Pons (tissue), 1 donor: Measurements from ENCODE around the gene SMLR1.

Source experiments
- DNase-seq: peaks from one replicate; pipeline ENCODE4 v3.0.0-alpha.2; 2016; ENCODE audit warnings: low spot score

Gene SMLR1

GRCh38 chr6:130852844-130853554 is 25.8 kb downstream of the SMLR1 start:
- no peak for DNase-seq

- no peak for DNase-seq
Observed at GRCh38 chr6:130853555-130854183, 26.5 kb downstream of the SMLR1 start.

GRCh38 chr6:130858054-130858453 is 30.8 kb downstream of the SMLR1 start:
- no peak for DNase-seq

- no peak for DNase-seq
Observed at GRCh38 chr6:130858498-130859160, 31.4 kb downstream of the SMLR1 start.

- no peak for DNase-seq
Observed at GRCh38 chr6:130859161-130859867, 32.1 kb downstream of the SMLR1 start.

- no peak for DNase-seq
Observed at GRCh38 chr6:130862370-130862769, 35.2 kb downstream of the SMLR1 start.

GRCh38 chr6:130863415-130864230 is 36.4 kb downstream of the SMLR1 start:
- no peak for DNase-seq

- DNase-seq, result no peak
Observed at GRCh38 chr6:130864344-130864743, 37.1 kb downstream of the SMLR1 start.

- DNase-seq, result no peak
Observed at GRCh38 chr6:130865793-130866192, 38.6 kb downstream of the SMLR1 start.

GRCh38 chr6:130869681-130870080 is 42.5 kb downstream of the SMLR1 start:
- no peak for DNase-seq

GRCh38 chr6:130870179-130870880 is 43.1 kb downstream of the SMLR1 start:
- DNase-seq, result no peak

- DNase-seq, result peak; percentile 73
Observed at GRCh38 chr6:130872250-130873095, 45.3 kb downstream of the SMLR1 start.

- DNase-seq, result no peak
Observed at GRCh38 chr6:130873746-130874145, 46.5 kb downstream of the SMLR1 start.

GRCh38 chr6:130879826-130880225 is 52.6 kb downstream of the SMLR1 start:
- no peak for DNase-seq

GRCh38 chr6:130882370-130882769 is 55.2 kb downstream of the SMLR1 start:
- DNase-seq, result peak; percentile 74

- peak; percentile 93 for DNase-seq
Observed at GRCh38 chr6:130885392-130886192, 58.4 kb downstream of the SMLR1 start.
